CD4-positive, alpha-beta T cell treated with Interleukin-4 for 1 hour (primary cell): ENCODE measurements around the gene CEP192.
"Not testable (repeated sequence)": the region's sequence is repeated elsewhere in the genome, so short reads cannot be mapped to it uniquely, and the experiment has no call there.

ENCODE experiments used
- DNase-seq, 2 donors: peaks; one replicate each; pipeline ENCODE4 v3.0.0-alpha.2; 2020 to 2022

CEP192 gene

GRCh38 chr18:12995424-12995823, 4.3 kb downstream of the CEP192 start:
- DNase-seq: no peak

GRCh38 chr18:12995952-12996477, 4.9 kb downstream of the CEP192 start:
- DNase-seq: no peak

- DNase-seq: no peak
Measured at GRCh38 chr18:12996661-12997292, 5.6 kb downstream of the CEP192 start.

- DNase-seq: not testable (repeated sequence)
Measured at GRCh38 chr18:12997330-12997729, 6.2 kb downstream of the CEP192 start.

- no peak for DNase-seq
Measured at GRCh38 chr18:12998332-12999060, 7.3 kb downstream of the CEP192 start.

GRCh38 chr18:13003466-13003896, 12.3 kb downstream of the CEP192 start:
- DNase-seq: peak in 1 of 2 donors; percentile 16

- DNase-seq: no peak
Measured at GRCh38 chr18:13004396-13004795, 13.2 kb downstream of the CEP192 start.

- no peak for DNase-seq
Measured at GRCh38 chr18:13005289-13005688, 14.1 kb downstream of the CEP192 start.

GRCh38 chr18:13006531-13007247, 15.5 kb downstream of the CEP192 start:
- no peak for DNase-seq

GRCh38 chr18:13007248-13007560, 16.0 kb downstream of the CEP192 start:
- DNase-seq: no peak

- DNase-seq: no peak
Measured at GRCh38 chr18:13011719-13012118, 20.6 kb downstream of the CEP192 start.

- no peak for DNase-seq
Measured at GRCh38 chr18:13014232-13014631, 23.1 kb downstream of the CEP192 start.

GRCh38 chr18:13014818-13015217, 23.7 kb downstream of the CEP192 start:
- DNase-seq: no peak

- no peak for DNase-seq
Measured at GRCh38 chr18:13017247-13017875, 26.2 kb downstream of the CEP192 start.

GRCh38 chr18:13018374-13018773, 27.2 kb downstream of the CEP192 start:
- no peak for DNase-seq

- no peak for DNase-seq
Measured at GRCh38 chr18:13019301-13019700, 28.1 kb downstream of the CEP192 start.

GRCh38 chr18:13022644-13023043, 31.5 kb downstream of the CEP192 start:
- no peak for DNase-seq

GRCh38 chr18:13025233-13025632, 34.1 kb downstream of the CEP192 start:
- DNase-seq: no peak

- DNase-seq: no peak
Measured at GRCh38 chr18:13026583-13027270, 35.6 kb downstream of the CEP192 start.

GRCh38 chr18:13028869-13029268, 37.7 kb downstream of the CEP192 start:
- DNase-seq: no peak

- DNase-seq: peak in 1 of 2 donors; percentile 10
Measured at GRCh38 chr18:13032173-13032572, 41.0 kb downstream of the CEP192 start.

- DNase-seq: no peak
Measured at GRCh38 chr18:13035249-13035914, 44.2 kb downstream of the CEP192 start.
